NCI-H82 treated with DMSO at 0.1 percent for 48 hours (cell line): Measurements from ENCODE around the gene PRKACA.
A peak's percentile ranks its signal among the peaks of the same experiment; 100 is the strongest.

ENCODE experiments used
- DNase-seq: peaks from one replicate; lab custom pipeline; 2025; ENCODE audit not compliant: unreplicated experiment; lab: John Stamatoyannopoulos, UW

The PRKACA gene

DNA sequence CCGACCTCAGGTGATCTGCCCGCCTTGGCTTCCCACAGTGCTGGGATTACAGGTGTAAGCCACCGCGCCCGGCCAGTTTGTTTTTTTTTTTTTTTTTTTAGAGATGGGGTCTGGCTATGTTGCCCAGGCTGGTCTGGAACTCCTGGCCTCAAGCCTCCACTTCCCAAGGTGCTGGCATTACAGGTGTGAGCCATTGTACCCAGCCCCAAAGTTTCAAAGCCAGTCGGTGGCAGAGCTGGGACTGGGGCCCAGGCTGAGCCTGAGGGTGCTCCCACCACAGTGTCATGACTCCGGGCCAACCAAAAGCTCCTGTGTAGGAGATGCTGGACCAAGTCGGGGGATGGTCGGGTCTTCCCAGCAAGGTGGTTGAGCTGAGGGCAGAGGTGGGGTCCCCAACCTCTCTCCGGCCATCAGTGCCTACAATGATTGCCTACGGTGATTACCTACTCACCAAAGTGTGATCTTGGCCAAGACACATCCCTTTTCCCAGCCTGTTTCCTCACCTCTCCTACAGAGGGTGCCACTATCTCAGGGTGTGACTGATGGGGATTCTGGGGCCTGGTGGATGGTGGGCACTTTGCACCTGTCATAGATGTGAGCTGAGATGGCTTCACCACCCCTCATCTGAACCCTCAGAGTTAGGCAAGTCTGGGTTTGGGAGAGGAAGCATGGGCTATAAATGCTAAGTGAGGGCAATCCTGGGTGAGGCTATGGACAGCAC lies 21.1 kb downstream of the PRKACA start:
- DNase-seq = no peak

DNA sequence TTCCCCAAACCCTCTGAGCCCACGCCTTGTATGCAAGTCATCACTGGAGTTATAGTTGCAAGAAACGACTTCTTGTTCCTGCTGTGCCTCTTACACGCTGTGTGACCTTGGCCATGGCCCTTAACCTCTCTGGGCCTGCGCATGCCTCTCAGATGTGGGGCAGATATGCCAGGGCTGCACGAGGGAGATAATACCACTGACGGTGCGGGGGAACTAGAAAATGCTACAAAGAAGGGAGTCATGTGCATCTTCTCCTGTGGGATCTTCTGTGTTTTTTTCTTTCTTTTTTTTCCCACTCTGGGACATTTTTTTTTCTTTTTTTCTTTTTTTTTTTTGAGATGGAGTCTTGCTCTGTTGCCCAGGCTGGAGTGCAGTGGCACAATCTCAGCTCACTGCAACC lies 22.7 kb downstream of the PRKACA start:
- DNase-seq = no peak

DNA sequence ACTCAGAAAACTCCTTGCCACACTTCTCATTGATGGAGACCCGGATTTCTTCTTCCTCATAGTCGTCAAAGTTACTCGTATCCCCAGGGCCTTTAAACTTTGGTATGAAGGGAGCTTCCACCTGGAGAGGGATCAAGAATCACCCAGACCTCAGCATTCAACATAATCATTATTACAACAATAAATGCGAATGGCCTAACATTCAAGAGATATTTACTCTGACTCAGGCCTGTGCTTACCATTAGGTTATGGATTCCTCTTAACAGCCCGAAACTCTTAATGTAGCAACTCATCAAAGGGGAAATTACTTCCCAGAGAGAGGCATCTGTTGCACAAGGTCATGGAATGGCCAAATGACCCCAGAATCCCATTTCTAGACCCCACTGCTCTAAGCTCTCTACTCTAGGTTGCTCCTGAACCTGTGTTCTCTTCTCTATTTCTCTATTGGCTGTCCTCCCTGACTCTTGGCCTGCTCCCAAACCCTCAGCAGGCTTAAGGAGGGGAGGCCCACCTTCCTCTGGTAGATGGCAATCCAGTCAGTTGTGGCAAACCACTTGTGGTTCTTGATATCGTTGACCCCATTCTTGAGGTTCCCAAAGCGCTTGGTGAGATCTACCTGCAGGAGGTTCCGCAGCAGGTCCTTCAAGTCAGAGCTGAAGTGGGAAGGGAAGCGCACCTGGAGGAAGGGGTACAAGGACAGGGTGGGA lies 24.3 kb downstream of the PRKACA start:
- DNase-seq = no peak

DNA sequence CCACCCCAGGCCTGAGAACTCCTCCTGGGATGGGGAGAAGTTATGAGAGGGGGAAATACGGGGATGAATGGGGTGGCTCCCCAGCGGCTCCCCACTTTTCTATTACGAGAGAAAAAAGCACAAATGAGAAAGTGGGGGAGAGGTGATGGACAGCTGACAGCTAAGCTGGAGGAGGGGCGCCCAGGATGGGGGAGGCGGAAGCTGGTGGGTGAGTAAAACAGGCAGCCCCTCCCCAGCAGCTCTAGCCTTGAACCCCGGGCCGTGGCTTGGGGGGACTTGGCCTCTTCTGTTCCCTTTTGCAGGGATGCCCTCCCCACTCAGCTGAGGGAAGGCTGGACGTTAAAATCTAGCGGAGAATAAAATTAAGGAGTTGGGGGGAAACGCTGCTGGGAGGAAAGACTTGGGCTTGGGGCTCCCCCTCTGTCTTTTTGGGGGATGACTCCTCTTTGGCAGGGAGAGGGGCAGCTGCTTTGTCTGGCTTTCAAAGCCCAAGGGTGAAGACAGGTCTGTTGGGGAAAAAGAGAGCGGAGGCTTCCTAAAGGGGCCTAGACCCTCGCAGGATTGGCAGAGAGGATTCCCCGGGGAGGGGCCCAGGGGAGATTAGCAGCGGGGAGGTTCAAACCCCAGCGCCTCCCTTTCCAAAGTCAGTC lies 25.6 kb downstream of the PRKACA start:
- peak; percentile 51 for DNase-seq

GRCh38 chr19:14091081-14091812 lies 26.3 kb downstream of the PRKACA start:
- DNase-seq = peak; percentile 65

GRCh38 chr19:14090509-14091080 lies 27.0 kb downstream of the PRKACA start, which contains the start of gene SAMD1:
Gene SAMD1 (minus strand): TSS chr19:14090751.
- DNase-seq = peak; percentile 88

GRCh38 chr19:14089662-14090508 lies 27.7 kb downstream of the PRKACA start:
- DNase-seq = no peak

DNA sequence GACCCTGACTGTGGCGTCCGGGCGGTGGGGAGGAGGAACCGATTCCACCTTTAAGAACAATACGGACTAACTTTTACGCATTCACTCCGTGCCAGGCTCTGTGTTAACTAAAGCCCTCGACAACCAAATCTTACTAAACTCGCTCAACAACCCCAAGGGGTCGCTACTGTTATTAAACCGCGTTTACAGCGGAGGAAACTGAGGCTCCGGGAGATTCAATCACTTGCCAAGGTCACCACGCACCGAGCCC lies 28.2 kb downstream of the PRKACA start:
- DNase-seq = no peak

DNA sequence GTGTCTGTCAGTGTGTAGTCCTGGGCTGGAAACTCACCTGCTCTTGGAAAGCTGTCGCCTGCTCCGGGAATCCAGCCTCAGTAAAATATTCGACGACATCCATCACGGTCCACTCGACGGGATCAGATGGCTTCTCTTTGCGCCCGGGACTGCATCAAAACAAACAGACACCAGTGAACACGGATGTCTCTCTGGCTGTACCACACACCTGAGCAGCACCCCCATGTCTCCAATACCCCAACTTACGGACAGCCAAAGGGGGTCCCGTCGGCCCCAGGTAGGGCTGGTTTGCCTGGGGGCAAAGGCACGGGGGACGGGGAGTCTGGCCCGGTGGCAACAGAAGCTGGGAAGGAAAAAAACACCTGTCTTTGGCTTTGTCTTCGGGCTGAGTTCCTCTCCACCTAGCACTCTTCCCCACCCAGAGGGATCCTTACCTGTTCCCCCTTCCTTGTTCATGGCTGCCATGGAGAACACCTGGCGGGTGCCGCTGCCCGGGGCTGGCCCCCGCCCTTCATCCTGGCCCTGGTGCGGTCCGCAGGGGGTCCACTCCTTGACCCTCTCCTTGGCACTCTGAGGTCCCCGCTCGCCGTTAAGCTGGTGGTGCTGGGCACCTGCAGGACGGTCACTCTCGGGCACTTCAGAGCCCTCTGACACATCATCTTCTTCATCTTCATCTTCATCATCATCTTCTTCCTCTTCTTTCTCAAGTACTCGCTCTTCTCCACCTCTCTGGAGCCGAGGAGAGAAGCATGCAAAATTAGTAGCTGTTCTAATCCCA lies 28.7 kb downstream of the PRKACA start:
- DNase-seq = no peak

GRCh38 chr19:14086098-14086497 lies 31.5 kb downstream of the PRKACA start:
- no peak for DNase-seq

DNA sequence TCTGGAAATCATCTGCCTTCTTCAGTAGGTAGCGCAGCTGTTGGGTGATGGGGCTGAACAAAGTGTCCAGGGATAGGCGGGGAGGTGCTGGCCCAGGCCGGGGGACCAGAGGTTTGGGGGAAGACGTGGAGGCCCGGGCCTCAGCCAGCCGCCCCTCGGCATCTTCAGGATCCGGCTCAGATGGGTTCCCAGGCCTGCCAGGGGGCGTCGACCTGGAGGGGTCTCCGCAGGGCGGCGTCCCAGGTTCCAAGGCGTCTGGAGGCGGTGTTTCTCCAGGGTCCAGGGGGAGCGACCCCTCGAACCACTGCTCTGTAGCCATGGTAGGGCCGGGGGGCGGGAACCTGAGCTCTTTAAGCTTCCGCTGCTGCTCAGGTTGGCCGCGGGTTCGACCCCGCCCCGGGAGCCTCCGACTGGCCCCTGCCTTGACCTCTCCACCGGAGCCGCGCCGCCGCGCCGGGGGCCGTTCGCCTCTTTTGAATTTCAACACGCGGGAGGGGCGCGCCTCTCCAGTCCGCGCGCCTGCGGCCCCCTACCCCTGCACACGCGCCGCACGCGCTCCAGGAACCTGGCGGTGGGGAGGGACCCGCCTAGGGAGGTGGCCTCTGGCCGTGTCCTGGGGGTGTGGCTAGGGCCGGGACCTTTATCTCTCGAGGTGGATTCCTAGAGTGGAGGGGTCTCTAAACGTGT lies 32.1 kb downstream of the PRKACA start, which contains the start of gene C19orf67:
Gene C19orf67, minus strand, starts transcription at position 475 of the 687 bp plus-strand sequence. Its CDS starts 156 bp downstream, at position 319.
- DNase-seq = no peak

DNA sequence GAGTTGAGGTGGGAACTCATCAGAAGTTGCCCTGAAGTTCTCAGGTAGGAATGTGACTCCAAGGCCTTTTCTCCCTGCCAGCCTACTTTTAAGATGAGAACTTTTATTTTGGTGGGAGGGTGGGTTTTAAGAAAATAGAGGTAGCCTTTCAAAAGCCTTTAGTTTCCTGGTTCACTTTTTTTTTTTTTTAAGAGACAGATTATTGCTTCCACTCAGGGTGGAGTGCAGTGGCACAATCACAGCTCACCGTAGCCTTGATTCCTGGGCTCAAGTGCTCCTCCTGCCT lies 34.9 kb downstream of the PRKACA start:
- DNase-seq = no peak

DNA sequence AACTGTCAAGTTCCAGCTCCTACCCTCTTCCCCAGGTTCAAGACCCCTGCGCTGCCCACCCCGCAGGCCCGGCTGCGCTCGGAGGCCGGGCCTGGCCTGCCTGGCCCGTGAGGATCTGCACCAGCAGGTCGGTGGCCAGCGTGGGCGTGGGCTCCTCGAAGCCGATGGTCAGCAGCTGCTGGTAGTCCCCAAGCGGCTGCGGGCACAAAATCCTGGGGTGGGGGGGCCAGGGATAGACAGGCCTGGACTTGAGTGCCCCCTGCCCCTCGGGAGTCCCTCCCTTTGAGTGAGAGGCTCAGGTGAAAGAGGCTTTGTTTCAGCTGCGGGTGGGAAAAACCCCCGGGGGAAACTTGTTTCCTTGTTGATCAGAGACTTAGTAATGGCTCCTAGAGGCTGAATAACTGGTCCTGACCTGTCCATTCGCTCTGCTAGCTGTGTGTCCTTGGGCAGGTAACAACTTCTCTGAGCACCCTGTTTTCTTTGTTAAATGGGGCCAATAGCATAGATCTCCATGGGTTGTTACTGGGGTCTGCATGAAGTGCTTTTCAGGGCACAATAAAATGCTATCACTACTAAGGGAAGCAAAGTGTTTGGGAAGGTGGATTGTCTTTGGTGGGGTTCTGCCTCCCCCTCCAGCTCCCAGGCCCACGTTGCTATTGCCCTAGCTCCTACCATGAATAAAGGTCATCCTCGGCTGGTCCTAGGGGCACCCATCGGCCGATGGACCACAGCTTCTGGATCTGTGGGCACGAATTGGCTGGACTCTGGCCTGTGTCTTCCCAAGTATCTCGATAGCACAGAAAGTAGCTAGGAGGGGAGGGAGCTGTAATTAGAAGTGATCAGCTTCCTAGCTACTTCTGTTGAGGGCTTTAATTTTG lies 35.5 kb downstream of the PRKACA start:
- DNase-seq = no peak

DNA sequence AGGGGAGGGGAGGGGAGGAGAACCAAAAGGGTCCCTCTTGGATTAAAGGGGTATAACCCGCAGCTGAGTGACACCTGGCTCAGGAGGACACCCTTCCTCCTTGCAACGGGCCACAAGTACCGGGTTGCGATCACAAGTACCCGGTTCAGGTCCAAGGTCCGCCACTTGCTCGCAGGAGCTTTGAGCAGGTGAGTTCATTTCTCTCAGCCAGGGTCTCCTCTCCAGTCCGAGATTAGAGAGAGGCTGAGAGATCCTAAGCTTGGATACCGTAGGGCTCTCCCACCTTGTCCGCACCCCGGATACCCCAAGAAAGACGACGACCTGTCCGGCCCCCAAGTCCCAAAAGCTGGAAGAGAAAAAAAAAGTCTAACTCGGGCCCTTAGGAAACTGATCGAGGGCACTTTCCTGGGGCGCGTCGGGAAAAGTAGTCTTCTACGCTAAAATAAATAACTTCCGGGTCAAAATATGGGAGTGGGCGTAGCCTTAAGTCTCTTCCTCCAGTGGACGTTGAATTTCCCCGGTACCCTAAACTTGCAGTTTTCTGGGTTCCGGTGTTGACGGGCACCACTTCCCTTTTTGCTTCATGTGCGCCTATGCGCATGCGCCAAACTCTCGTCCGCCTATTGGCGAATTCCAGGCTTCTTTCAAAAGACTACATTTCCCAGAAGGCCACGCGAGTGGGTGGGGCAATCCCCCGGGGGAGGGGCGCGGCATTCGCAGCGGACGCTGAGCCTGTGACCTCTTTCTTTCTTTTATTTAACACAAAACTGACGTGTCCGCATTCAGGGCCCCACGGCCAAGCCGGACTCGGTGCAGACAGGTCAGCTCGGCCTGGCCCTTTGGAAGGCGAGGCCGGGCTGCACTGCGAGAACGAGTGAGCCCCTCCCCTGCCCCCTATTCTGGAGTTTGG lies 36.4 kb downstream of the PRKACA start:
- DNase-seq = peak; percentile 99

- DNase-seq = no peak
These were observed 39.2 kb downstream of the PRKACA start for GRCh38 chr19:14078411-14078810.

DNA sequence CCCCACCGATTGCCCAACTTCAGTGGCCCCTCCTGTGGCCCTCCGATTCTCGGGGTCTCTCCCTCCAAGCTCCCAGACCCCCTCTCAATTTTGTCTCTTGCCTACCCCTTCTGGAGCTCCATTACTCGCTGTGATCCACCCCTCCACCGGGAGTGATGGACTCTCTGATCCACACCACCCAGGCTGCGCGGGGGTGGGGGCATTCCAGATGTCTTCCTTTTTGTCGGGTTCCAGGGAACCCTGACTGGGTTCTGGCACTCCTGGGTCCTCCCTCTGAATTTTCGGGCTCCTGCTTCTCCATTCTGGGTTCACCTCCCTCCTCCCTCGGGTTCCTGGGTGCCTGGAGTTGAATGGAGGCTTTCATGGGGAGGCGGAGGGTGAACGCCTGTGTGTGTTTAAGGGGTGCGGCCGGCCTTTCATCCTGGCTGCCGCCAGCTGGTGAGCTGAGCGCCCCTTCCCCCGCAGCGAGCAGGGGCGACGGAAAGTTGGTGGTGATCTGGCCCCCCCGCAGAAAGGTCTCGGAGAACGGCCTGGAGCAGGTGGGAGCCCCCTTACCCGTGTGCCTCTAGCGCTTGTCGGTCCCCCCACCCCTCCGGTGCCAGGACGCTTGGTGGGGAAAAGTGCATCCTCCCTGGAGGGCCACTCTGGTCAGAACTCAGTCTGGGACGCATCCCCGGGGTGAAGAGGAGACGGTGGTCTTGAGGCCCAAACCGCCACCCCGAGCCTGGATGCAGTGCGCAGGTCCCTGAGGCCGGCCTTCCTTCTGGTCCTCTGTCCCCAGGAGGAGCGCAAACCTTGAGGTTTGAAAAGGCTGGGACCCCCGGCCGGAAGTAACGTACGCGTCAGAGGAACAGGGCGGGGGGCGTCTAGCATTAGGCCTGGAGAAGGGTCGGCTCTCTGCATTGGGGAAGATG lies 43.4 kb downstream of the PRKACA start:
- no peak for DNase-seq
